PC-3 (cell line): ENCODE results near the gene ADRA2B. TPM values are rescaled to one million over a fixed set of nuclear protein-coding genes. Genes with fewer than 3 reads are reported as not detected.

Experiments
- ATAC-seq: fragments of 200-7000 bp; cut with Tn5 transposase; 2 replicates; pipeline ENCODE4 v1.9.1; 2020; ENCODE audit warnings: mild to moderate bottlenecking, moderate library complexity
- BruUV-seq: library from RNA; stranded (reverse); fragments of 400-500 nt; replicated peaks from 2 replicates; lab custom pipeline; 2021; lab: Mats Ljungman, UMichigan
- CTCF ChIA-PET: fragments of 300-600 bp; sonication (Branson Sonifier 250); formaldehyde crosslinking; loops from one replicate; lab custom pipeline; 2022; ENCODE audit warnings: antibody characterized with exemption; lab: Charles Lee
- POLR2A ChIA-PET: fragments of 300-600 bp; sonication (Branson Sonifier 250); formaldehyde crosslinking; loops from one replicate; lab custom pipeline; 2022; ENCODE audit warnings: antibody characterized with exemption; ENCODE audit not compliant: unreplicated experiment; lab: Charles Lee
- DNase-seq: peaks from one replicate; pipeline ENCODE4 v3.0.0-alpha.2; 2015
- H2AFZ ChIP-seq: fragments of 300-600 bp; sonication (generic); 2 replicates; pipeline ENCODE4 v1.6.0; 2016; ENCODE audit warnings: antibody characterized with exemption, low read length
- H3F3A ChIP-seq: fragments of 300-600 bp; sonication (generic); one replicate; pipeline ENCODE4 v1.6.0; 2017; ENCODE audit warnings: antibody characterized with exemption, low read length, control low read depth, mild to moderate bottlenecking; ENCODE audit not compliant: unreplicated experiment
- H3K27ac ChIP-seq: fragments of 300-600 bp; sonication (generic); 2 replicates; pipeline ENCODE4 v1.5.1; 2016; ENCODE audit warnings: mild to moderate bottlenecking, low read length
- H3K27me3 ChIP-seq: fragments of 300-600 bp; sonication (generic); 2 replicates; pipeline ENCODE4 v1.6.1; 2016; ENCODE audit warnings: low read length, mixed read lengths
- H3K36me3 ChIP-seq: fragments of 300-600 bp; sonication (generic); 2 replicates; pipeline ENCODE4 v1.6.1; 2016; ENCODE audit warnings: low read depth, mixed run types, low read length, mixed read lengths
- H3K4me1 ChIP-seq: fragments of 300-600 bp; sonication (generic); 2 replicates; pipeline ENCODE4 v1.5.1; 2016; ENCODE audit warnings: low read length; ENCODE audit not compliant: insufficient read depth
- H3K4me2 ChIP-seq: fragments of 300-600 bp; sonication (generic); 2 replicates; pipeline ENCODE4 v1.6.0; 2016; ENCODE audit warnings: low read length
- H3K4me3 ChIP-seq: fragments of 300-600 bp; sonication (generic); 2 replicates; pipeline ENCODE4 v1.5.1; 2016; ENCODE audit warnings: mild to moderate bottlenecking, low read length, mixed read lengths
- H3K79me2 ChIP-seq: fragments of 300-600 bp; sonication (generic); 2 replicates; pipeline ENCODE4 v1.6.1; 2017; ENCODE audit warnings: low read length, mixed read lengths
- H3K9ac ChIP-seq: fragments of 300-600 bp; sonication (generic); 2 replicates; pipeline ENCODE4 v1.6.0; 2016; ENCODE audit warnings: mild to moderate bottlenecking, low read length
- H3K9me2 ChIP-seq: fragments of 300-600 bp; sonication (generic); replicated peaks from 2 replicates; pipeline ENCODE4 v1.6.1; 2016; ENCODE audit warnings: mixed run types, low read length, mixed read lengths
- H3K9me3 ChIP-seq: fragments of 300-600 bp; sonication (generic); 2 replicates; pipeline ENCODE4 v1.6.1; 2016; ENCODE audit warnings: low read length, mixed read lengths
- H4K20me1 ChIP-seq: fragments of 300-600 bp; sonication (generic); 2 replicates; pipeline ENCODE4 v1.6.1; 2016; ENCODE audit warnings: low read length, mixed read lengths
- EZH2 ChIP-seq: fragments of 300-600 bp; sonication (generic); IDR thresholded peaks from one replicate; pipeline ENCODE4 v1.6.1; 2017; ENCODE audit warnings: antibody characterized with exemption, mild to moderate bottlenecking, low read length; ENCODE audit not compliant: unreplicated experiment
- EZH2phosphoT487 ChIP-seq: fragments of 300-600 bp; sonication (generic); IDR thresholded peaks from 2 replicates; pipeline ENCODE4 v1.6.1; 2018; ENCODE audit warnings: mild to moderate bottlenecking, antibody characterized with exemption, low read length, borderline replicate concordance
- intact Hi-C: fragments of 100-400 bp; cut with micrococcal nuclease; formaldehyde crosslinking; loops from 2 replicates; pipeline ENCODE4 v1.9.0; 2023
- total RNA-seq: library from RNA; depleted of rRNA; stranded (reverse); fragments of >200 nt; gene quantifications from 2 replicates; pipeline ENCODE4 v1.2.3, GENCODE V29; 2014
- TF ChIP-seq, protein P1 (sequence below): fragments of 300-600 bp; sonication (generic); conservative IDR thresholded peaks from 2 replicates; pipeline ENCODE4 v1.5.1; 2017; ENCODE audit warnings: antibody characterized with exemption, low read depth, mild to moderate bottlenecking, low read length

ADRA2B gene
- total RNA-seq, 1 experiment from 2014 or later = not detected

DNA sequence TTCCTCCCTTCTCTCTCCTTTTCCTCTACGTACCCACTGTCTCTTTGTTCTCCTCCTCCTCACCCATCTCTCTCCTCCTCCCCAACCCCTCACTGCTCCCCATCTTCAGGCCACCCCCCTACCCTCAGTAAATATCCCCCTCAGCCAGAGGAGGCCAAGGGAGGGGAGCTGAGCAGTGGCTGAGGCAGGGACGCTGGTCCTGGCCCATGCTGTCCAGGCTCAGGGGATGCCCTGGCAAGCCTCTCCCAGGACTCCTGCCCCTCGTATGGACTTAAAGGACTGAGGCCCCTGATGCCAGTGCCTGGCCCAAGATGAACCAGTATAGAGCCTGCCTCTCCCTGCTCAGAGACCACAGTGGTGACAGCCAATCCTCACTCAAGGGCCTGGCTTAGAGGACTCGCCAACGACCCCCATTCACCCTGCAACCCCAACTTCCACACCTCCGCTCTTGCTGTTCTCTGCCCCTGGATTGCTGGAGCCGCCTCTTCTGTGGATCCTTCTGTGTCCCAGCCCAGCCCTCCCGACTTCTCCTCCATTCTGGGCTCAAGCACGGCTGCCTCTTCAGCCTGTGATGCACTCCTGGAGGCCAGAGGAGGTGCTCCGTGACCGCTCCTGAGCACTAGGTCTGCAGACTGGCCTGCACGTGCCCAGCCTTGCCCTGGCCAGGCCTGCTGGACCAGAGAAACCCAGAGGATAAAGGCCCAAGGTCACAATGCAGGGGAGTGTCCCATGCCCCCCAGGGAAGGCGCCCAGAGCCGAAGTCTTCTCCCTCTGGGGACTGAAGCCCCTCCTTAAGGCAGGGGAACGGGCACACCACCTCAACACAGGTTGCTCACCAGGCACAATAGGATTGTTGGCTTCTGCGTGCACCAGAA lies 38.4 kb upstream of the ADRA2B start:
- DNase-seq = no peak
- Histone ChIP-seq H2AFZ (no peak overlapping the region), H3K9ac (no peak overlapping the region), H3K4me2 (no peak overlapping the region), H3K79me2 (no peaks in the 10 kb centered on the region), H3F3A (no peaks in the 10 kb centered on the region), H3K27me3 (no peaks in the 10 kb centered on the region), H4K20me1 (no peaks in the 10 kb centered on the region), H3K4me1 (no peaks in the 10 kb centered on the region), H3K36me3 (no peaks in the 10 kb centered on the region), H3K4me3 (no peak overlapping the region), H3K27ac (no peak overlapping the region), H3K9me3 (no peaks in the 10 kb centered on the region), H3K9me2 (no peaks in the 10 kb centered on the region)
- ATAC-seq = no peak
- no TSS peak for BruUV-seq
- TF ChIP-seq, protein P1, sequence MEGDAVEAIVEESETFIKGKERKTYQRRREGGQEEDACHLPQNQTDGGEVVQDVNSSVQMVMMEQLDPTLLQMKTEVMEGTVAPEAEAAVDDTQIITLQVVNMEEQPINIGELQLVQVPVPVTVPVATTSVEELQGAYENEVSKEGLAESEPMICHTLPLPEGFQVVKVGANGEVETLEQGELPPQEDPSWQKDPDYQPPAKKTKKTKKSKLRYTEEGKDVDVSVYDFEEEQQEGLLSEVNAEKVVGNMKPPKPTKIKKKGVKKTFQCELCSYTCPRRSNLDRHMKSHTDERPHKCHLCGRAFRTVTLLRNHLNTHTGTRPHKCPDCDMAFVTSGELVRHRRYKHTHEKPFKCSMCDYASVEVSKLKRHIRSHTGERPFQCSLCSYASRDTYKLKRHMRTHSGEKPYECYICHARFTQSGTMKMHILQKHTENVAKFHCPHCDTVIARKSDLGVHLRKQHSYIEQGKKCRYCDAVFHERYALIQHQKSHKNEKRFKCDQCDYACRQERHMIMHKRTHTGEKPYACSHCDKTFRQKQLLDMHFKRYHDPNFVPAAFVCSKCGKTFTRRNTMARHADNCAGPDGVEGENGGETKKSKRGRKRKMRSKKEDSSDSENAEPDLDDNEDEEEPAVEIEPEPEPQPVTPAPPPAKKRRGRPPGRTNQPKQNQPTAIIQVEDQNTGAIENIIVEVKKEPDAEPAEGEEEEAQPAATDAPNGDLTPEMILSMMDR = no peak
- no peak for TF ChIP-seq EZH2phosphoT487
- TF ChIP-seq EZH2 = no peak
- CTCF ChIA-PET = no interaction called here
- POLR2A ChIA-PET = no interaction called here
- intact Hi-C loops = no loop called here

DNA sequence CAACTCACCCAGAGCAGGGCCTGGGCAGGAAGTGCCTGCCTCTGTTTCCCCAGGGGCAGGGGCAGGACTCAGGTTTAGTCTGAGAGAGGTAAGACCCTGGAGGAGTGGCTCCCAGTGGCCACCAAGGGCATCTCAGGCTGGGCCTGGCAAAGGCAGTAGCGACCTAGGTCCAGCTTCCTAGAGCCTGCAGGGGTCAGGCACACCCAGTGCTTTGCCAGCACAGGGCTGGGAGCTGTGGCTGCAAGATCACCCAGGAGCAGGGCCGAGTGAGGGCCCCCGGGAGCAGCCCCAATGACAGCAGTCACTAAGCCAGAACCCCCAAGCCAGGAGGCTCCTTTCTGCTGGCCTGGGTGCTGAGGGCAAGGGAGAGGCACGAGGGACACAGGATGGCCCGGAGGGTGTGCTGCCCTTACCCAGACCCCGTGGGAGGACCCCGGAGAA lies 37.6 kb upstream of the ADRA2B start:
- ChIA-PET POLR2A (no interaction called here), CTCF (no interaction called here)
- H2AFZ ChIP-seq = no peak overlapping the region
- H3K36me3 ChIP-seq = no peaks in the 10 kb centered on the region
- no peak overlapping the region for H3K4me3 ChIP-seq
- intact Hi-C loops = no loop called here
- no TSS peak for BruUV-seq
- ATAC-seq (peak; percentile 22), DNase-seq (no peak)
- no peaks in the 10 kb centered on the region for H3K9me3 ChIP-seq
- no peaks in the 10 kb centered on the region for H3K27me3 ChIP-seq
- H3K79me2 ChIP-seq = no peaks in the 10 kb centered on the region
- H3K9ac ChIP-seq = no peak overlapping the region
- no peaks in the 10 kb centered on the region for H4K20me1 ChIP-seq
- H3K4me1 ChIP-seq = no peaks in the 10 kb centered on the region
- no peaks in the 10 kb centered on the region for H3F3A ChIP-seq
- no peak overlapping the region for H3K27ac ChIP-seq
- TF ChIP-seq EZH2phosphoT487 (no peak), EZH2 (no peak)
- TF ChIP-seq, protein P1 = no peak
- no peak overlapping the region for H3K4me2 ChIP-seq
- H3K9me2 ChIP-seq = no peaks in the 10 kb centered on the region

DNA sequence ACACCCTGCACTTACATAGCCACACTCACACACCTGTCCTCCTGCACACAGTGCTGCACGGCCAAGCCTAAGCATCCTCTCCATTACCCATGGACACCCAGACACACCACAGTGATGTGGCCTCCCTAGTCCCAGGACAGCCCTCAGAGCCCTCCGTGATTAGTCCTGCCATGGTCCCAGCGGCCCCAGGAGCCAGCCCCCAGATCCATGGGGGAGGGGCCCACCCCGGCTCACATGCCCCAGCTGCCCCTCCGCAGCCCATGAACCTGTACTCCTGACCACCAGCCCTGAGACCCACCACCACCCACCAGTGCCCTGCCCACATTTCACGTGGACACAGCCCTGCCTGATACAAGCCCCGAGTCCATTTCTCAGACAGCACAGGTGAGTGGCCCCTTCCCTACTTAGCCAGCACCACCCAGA lies 36.9 kb upstream of the ADRA2B start:
- no peaks in the 10 kb centered on the region for H3K9me3 ChIP-seq
- no peaks in the 10 kb centered on the region for H3K27me3 ChIP-seq
- H3K9ac ChIP-seq = no peak overlapping the region
- intact Hi-C loops = no loop called here
- POLR2A ChIA-PET = no interaction called here
- H3F3A ChIP-seq = no peaks in the 10 kb centered on the region
- H3K27ac ChIP-seq = no peak overlapping the region
- no peak overlapping the region for H2AFZ ChIP-seq
- H3K4me1 ChIP-seq = no peaks in the 10 kb centered on the region
- no peak overlapping the region for H3K4me3 ChIP-seq
- DNase-seq = no peak
- no peaks in the 10 kb centered on the region for H4K20me1 ChIP-seq
- H3K79me2 ChIP-seq = no peaks in the 10 kb centered on the region
- no peaks in the 10 kb centered on the region for H3K9me2 ChIP-seq
- ATAC-seq = no peak
- BruUV-seq = no TSS peak
- CTCF ChIA-PET = no interaction called here
- H3K4me2 ChIP-seq = no peak overlapping the region
- TF ChIP-seq, protein P1 = no peak
- TF ChIP-seq EZH2 = no peak
- no peak for TF ChIP-seq EZH2phosphoT487
- H3K36me3 ChIP-seq = no peaks in the 10 kb centered on the region
